ENCODE measurements around the gene MYRIP.

DNA sequence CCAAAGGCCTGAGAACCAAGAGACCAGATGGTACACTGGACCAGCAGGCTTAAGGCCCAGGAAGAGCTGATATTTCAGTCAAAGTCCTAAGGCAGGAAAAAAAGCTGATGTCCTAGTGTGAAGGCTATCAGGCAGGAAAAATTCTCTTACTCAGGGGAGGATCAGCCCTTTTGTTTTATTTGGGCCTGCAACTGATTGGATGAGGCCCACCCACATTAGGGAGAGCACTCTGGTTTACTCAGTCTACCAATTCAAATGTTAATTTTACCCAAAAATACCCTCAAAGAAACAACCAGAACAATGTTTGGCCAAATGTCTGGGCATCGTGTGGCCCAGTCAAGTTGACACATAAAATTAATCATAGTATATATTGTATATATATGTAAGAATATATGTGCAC is 24.5 kb upstream of the MYRIP start:
- TF ChIP-seq, protein P1, sequence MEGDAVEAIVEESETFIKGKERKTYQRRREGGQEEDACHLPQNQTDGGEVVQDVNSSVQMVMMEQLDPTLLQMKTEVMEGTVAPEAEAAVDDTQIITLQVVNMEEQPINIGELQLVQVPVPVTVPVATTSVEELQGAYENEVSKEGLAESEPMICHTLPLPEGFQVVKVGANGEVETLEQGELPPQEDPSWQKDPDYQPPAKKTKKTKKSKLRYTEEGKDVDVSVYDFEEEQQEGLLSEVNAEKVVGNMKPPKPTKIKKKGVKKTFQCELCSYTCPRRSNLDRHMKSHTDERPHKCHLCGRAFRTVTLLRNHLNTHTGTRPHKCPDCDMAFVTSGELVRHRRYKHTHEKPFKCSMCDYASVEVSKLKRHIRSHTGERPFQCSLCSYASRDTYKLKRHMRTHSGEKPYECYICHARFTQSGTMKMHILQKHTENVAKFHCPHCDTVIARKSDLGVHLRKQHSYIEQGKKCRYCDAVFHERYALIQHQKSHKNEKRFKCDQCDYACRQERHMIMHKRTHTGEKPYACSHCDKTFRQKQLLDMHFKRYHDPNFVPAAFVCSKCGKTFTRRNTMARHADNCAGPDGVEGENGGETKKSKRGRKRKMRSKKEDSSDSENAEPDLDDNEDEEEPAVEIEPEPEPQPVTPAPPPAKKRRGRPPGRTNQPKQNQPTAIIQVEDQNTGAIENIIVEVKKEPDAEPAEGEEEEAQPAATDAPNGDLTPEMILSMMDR (conservative IDR thresholded peaks at IDR 0.05; ENCODE audit: low read depth, low read length) = no peak
- no peak for TF ChIP-seq EZH2 (IDR thresholded peaks at IDR 0.05; ENCODE audit: low read length, unreplicated experiment)
